ENCODE results near the gene DST.

Gene DST

DNA sequence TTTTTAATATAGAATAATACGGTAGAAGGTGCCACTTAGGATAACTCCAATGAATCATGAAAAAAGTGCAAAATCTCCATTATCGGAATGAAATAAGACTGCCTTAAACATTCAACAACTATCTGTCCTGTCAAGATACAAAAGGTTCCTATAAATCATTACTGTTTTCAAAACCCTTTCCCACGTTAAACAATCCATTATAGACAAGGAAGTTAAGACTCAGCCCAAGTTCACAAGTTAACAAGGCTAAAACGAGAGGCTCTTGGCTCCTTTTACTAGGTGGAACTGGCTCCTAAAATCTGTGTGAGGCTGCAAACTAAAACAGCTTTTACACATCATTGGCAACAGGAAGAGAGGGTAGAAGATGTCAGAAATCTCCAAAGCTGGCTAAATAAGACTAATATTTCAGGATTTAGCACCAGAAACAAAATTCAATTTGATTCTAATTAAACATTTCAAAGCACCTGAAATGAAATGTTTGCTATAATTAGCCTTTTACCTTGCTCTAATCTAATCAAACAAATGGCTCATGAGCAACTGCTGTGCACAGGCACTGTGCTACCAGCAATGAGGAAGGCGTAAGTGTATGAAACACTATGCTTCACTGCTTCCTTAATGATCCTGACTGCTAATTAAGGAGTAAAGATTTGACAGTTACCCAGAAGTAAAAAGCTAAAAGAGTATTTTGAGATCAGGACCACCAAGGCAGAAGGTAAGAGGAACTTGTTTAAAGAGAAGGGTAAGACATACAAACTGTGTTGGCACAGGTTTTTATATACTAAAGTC is 109.7 kb downstream of the DST start:
- DNase-seq = no peak

DNA sequence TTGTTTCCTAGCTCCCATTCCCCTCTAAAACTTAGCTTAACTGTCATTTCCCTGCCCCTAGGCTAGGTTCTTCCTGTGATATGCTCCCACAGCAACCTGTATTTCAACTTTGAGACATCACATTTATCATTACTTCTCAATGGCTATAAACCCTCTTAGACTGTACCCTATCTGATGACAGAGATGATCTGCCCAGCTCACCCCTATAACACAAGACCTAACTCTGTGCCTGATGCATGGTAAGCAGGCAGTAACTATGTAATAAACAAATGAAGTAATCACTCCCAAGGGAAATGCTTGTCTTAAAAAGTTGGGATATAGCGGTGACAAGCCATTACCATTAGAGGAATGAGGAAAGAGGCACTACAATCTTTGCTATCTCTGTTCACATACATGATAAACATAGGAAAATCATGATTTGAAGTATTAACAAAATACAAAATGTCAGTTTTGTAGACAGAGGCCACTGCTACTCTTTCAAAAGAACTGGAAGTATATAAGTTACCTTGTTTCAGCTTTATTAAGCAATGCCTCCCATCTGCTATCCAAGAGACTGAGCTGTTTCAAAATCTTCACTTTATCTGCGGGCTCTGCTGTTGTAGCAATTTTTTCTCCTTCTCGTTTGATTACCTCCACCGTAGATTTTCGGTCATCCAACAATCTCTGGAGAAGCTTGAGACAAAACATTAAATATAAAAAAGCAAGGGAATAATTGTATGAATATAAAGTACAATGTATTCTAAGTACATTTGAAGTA is 110.7 kb downstream of the DST start:
- DNase-seq = no peak

DNA sequence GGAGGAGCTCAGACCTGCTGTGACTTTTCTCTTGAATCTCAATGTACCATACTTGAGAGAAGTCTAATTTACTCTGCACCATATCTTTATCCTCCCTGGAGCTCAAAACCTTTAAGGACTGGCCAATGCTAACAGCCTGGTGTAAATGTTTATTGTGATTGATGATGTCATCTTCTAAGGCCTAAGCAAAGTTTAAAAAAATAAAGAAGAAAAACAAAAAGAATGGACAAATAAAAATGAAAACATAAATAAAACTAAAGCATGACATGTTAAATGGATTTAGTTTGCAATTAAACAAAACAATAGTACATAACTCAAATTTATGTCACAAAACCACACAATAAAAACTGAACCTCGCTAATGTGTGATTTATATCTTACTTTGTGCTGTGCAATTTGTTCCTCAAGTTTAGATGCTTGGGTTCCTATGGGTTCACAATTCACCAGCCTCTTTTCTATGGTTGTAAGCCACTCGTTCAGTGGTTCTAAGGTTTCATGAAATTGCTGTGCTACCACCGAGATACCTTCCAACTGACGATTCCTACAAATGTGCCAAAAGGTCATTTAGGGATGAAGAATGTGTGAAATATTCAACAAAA is 113.0 kb downstream of the DST start:
- DNase-seq = no peak

DNA sequence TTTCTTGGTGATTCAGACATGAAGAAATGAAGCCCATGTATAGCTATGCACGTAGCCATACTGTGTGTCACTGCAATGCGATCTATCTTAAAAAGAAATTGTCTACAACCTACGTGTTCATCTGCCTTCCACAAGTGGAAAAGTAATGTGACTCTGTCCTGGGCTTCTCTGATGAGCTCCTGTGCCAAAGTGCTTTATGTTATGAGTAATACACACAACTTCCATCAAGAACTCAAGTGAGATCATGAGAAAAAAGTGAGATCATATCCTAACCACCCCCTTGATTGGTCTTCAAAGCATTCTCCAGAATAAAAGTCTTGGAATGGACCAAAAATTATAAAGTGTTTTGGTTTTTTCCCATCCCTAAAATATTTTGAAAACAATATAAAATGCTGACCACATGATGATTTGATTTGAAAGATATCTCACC is 114.3 kb downstream of the DST start:
- no peak for DNase-seq

DNA sequence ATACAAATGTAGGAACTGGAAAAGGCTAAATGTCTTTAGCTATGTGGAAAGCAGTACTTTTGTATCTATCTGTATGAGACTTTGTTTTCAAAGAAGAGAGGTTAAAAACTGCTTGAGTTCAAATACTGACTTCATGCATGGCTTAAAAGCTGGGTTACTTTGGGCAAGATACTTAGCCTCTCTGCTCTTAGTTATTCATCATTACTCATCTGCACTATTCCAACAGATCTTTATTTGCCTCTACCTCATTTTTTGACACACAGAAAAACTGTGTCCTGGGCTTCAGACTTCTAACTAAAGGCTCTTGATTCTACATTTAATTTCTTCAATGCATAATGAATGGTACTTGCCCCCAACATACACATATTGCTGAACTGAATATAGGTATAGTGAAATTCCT is 114.8 kb downstream of the DST start:
- DNase-seq = no peak

DNA sequence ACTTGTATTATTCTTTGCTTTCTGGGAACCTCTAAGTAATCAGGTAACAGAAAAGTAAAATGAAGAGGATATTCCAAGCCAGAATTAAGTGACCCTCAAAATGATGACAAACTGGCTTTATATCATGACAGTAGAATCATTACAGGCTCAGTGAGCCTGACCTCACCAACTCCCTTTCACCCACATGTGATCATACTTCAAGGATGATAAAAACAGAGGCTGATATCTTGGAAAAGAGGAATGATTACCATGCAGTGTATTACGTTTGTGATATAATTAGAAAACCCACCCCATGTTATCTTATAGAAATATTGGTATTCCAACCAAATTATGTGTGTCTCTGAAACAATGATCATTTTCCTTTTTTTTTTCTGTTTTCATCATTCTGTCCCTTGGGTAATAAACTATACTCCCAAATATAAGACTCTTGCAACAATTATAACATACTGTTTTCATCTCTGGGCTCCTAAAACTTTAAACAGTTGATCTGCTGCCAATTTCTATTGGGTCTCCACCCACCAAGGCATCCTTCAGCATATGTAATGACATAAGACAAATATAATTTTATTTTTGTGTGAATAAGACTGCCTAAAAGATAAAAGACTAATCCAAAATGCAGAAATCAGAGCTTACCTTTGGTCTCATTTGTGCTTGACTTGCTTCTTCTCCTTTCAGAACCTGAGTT is 115.7 kb downstream of the DST start:
- no peak for DNase-seq

DNA sequence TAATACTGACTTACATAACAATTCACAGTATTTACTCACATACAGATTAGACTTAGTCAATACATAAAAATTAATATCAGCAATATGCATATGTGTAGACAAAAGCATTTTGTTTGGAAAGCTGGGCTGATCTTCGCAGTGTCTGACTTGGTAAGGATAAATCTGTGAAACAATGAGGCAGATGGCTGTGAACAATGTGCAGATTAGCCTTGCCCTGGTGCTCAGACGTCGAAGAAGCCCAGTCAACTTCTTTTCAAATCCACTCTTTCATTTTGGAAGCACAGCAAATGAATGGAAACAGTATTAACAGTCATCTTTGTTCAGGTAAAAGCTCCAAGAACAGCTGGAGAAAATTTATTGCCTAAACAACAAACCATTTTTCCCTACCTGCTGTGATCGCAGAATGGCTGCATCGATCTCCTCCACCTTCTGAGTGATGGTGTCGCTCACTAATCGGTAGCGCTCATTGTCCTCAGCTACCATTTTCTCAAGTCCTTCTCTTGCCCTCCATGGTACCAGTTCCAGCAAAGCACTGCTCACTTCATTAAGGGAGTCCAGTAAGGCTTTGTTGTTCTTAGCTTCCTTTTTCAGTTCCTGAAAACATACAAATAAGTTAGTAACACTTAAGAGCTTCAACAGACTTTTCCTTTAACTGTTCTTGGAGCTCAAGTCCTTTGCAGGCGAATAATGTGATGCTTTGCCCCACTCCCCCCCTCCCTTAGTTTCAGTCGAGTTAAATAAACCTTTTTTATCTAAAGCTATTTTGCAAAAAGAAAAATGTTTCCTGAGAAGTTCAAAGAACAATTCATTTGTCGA is 116.5 kb downstream of the DST start:
- no peak for DNase-seq

DNA sequence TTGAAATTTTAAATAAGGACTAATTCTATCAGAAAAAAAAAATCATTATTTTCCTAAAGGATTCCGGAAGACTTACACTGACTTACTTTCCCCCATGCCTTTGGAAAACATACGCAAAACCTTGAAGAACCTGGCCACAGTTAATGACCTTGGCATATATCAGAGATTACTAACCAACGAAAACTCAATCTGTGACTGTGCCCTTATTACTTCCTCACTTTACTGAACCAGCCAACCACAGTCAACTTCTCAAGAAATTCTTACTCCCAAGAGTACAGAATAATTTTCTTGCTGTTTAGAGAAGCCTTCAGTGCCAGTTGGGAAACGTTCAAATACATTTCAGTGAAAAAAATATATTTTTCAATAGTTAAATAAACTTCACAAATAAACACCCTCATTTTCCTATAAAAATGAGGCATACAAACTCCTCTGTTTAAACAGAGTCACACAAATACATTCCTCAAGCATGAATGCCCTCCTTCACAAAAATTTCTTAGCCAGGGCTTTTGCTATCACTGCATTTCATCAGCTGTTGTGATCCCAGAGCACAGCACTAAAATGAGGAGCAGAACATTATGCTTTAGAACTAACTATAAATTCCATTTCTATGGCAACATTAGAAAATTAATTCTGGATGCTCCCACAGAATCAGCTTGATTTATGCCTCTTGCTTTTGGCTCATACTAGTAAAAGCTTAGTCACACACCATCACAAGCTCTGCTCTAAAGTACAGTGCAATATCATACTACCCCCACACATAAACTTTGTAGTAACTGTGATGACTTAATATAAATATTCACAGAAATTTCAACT is 117.6 kb downstream of the DST start:
- no peak for DNase-seq

DNA sequence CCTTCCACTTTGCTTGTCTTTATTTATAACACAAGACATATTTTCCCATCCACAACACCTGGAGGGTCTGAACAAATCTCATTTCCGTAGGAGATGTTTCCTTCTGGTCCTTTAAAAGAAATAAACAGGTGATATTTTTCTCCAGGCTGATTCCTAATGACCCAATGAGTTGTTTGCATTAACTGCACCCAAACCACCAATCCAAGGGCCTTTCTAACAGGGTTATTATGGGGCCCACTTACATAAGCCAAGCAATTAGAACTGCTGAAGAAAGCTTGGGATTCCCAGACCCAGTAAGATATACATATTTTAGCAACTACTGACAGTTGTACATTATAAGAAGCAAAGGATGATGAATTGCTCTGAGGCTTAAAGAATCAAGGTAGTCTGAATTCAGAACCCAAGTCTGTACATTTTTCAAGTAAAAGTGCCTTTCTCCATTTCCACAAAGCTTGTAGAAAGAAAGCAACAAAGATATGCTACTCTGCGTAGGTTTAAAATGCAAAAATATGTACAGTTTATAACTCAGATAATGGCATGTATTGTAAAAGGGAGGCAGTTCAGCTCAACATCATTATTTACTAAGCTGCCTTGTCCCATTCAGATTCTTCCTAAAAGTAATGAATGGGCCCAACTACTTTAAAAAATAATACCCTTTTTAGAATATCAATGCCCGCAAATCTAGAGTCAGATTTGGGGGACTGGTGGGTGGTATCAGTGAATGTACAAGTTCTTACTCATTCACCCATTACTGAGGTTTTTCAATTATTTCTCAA is 120.0 kb downstream of the DST start:
- no peak for DNase-seq

DNA sequence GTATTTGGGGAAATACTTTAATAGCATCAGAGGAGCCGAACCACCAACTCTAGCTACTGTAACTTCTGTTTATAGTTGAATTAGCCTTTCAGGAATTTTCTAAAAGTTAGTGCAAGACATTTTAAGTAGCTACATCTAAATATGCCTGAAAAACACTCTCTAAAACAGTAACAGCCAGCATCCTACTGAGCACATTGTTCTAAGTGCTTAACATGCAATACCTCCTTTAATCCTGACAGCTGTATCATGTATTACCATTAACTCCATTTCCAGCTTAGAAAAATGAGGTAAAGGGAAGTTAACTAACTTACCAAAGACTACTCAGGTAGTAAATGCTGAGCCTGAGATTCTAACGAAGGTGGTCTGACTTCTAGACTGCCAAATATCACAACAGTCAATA is 120.7 kb downstream of the DST start:
- no peak for DNase-seq

DNA sequence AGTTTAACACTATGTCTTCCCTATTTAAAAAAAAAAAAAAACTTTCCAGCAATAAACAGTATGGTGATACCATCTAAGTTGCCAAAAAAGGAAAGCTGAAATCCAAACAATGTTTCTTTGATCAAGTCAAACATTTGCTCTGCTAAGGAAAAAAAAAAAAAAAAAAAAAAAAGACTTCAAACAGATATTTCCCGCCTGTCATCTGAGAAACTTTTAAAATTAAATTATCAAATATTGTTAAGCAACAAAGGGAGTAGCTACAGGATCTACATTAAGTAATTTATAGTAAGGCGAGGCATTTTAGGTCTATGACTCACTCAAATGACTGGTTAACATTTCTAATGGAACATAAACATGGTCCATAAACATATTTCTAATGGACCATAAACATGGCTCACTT is 121.2 kb downstream of the DST start:
- DNase-seq = no peak

DNA sequence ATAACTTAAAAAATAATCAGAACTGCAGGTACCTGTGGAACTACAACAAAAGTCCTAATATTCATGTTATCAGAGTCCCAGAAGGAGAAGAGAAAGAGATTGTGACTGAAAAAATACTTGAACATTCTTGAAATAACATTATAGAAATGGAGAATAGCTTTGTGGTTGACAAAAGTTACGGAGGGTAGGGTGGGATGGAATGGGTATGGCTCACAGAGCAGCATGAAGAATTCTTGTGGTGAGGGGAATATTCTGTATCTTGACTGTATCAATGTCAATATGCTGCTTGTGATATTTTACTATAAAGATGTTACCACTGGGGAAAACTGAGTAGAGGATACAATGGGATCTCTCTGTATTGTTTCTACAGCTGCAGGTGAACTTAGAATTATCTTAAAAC is 122.5 kb downstream of the DST start:
- no peak for DNase-seq

DNA sequence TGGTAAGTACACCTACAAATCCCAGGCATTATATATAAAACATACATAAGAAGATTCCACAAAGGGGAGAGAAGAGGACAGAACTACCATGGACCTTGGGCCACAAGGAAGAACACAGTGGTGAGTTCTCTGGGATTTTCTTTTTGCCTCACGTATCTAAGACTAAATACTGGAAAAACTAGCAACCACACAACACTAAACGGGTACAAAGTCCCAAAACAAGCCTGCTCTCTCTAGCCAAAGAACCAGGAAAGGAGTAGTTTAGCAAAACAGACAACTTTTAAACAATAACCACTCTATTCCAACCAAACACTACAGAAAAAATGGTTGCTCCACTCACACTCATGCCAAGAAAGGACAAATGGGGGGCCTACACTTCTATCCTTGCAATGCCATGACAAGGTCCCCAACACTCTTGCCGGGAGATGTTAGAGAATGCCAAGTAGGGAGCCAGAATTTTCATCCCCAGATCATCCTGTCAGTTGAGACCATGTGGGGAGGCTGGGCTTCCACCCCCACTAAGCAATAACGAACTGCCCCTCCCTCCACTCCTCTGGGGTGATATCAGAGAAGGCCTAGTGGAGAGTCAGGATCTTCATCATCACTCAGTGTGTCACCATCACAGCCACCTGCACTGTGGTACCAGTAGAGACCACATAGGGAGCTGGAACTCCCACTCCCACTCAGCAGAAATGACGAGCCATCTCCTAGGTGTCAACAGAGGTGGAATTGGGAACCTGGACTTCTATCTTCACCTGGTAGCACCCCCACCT is 123.5 kb downstream of the DST start:
- no peak for DNase-seq

DNA sequence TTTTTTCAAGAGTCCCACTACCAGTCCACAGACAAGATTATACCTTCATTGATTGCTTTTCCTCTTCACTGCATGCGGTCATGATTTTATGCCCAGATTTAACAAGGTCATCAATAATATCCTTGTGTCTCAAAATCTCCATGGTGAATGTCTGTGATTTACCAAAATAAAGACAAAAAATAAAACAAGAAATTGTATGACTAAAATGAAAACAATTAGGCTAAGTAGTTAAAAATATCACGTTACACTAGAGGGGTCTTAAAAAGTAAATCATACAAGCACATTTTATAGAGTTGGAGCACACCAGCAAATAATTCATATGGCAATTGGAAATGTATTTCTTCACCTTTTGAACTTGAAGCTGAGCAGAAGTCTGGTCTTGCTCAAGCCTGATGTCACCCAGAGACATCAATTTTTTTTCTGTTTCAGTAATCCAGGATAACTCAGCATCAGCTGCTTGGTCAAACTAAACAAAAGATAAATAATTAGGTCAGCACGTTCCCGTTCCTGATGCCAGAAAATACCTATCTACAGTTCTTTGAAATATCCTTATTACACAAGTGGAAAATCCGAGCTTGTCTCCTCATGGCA is 125.4 kb downstream of the DST start:
- no peak for DNase-seq

DNA sequence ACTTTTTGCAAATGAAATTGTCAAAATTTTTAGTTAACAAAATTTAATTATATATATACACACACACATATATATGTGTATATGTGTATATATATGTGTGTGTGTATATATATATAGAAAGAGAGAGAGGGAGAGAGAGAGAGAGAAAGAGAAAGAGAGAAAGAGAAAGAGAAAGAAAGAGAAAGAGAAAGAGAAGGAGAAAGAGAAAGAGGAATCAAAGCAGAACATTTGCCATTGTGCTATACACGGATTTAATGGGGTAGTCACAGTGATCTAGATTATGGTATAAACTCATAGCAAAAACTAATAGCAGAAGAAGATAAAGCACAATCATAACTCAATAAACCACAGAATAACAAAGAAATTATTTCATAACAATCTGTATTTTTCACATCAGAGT is 126.7 kb downstream of the DST start:
- DNase-seq = no peak

DNA sequence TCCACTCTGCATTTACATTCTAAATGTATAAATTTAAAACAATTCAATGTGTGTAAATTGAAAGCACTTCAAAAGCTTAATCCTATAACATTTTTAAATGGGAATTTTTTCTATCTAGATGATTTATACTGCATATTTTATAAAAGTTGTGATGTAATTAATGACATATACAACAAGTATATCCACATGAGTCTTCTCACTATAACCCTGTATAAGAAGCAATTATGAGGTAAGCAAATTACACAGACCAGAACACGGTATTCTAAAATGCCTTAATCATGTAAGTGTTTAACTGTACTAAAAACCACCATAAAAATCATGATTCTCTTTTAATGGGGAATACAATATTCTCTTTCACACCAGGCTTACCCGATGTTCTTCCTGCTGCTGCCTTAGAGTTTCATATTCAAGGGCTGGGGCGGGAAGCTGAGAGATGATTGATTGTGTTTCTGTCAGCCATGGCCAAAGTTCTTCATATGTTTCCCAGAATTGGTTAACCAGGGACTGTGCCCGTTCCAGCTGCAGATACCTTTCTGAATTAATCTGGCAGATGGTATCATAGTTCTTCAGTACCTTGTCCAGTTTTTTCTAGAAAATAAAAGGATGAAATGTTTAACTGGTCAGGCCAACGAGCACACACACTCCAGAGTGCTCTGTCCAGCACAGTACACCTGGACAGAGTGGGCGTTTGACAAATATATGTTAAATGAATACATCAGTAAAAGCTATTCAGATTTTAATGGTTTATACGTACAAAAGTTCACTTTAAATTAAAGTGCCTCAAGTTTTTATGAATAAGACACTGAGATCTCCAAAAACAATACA is 127.4 kb downstream of the DST start:
- no peak for DNase-seq

DNA sequence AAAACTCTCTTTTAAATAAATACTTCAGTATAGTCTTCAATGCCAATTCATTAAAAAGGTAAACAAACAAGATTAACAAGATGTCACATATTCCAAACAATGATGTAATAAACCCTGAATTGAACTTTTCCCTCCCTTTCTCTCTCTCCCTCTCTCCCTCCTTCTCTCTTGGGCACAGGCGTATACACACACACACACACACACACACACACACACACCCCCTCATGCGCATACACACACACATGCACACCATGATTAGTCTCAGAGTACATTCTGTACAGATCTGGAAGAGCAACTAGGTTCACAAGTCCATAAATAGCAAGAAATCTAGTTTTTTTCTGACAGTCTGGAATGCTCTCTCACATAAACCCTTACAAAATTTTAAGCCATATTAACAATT is 128.3 kb downstream of the DST start:
- no peak for DNase-seq

DNA sequence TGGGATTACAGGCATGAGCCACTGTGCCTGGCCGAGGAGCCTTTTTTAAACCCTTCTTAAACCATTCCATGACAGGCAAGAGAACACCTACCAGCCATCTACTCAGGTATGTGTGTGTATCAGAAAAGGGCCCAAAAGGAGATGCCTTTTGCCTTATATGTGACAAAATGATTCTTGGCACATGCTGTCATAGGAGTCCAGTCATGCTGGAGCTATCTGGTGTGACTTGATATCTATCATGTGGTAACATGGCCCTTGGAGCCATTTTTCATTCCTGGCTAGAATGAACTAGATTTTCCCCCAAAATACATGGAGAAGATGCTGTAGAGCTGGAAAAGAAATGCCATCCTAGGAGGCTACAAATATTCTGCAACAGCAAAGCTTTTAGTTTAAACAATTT is 129.1 kb downstream of the DST start:
- DNase-seq = no peak

DNA sequence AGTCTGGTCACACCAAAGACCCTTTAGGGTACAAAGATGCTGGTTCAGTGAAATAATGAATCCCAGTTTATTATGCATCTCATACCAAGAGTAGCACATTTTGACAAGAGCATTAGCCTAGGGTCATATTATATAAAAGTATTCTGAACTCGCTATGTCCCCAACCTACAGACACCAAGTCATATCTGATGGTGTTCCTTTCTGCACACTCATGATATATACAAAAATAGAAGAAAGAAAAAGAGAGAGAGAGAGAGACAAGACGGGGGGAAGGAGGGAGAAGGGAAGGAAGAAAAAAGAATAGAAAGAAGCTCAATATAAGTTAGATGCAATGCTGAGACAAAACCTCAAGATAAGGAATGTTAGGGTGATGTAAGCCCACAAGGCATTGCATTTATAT is 131.1 kb downstream of the DST start:
- DNase-seq = no peak
